ENCODE measurements around the gene DSG2.

DSG2 gene

GRCh38 chr18:31558567-31558966 is 60.6 kb downstream of the DSG2 start:
- no peaks in the 10 kb centered on the region for H4K20me1 ChIP-seq (ENCODE audit: insufficient read depth, low read length)
- no peaks in the 10 kb centered on the region for H3K9me2 ChIP-seq (ENCODE audit: low read depth, low read length)
- no peak overlapping the region for H3K4me3 ChIP-seq (ENCODE audit: low read depth, low read length, poor library complexity, severe bottlenecking)
- no peaks in the 10 kb centered on the region for H3K9me3 ChIP-seq (ENCODE audit: low read length)
- no peak overlapping the region for H3K27ac ChIP-seq (ENCODE audit: low read depth, low read length, poor library complexity, severe bottlenecking)
- H3K4me1 ChIP-seq (ENCODE audit: insufficient read depth, low read length, severe bottlenecking): no peaks in the 10 kb centered on the region
- no peaks in the 10 kb centered on the region for H3K36me3 ChIP-seq (ENCODE audit: insufficient read depth, low read length)
- H2AFZ ChIP-seq (ENCODE audit: low read length): no peak overlapping the region
- no peaks in the 10 kb centered on the region for H3K27me3 ChIP-seq (ENCODE audit: insufficient read depth, low read length)
- H3K9ac ChIP-seq (ENCODE audit: low read length): no peak overlapping the region
- no peak overlapping the region for H3K4me2 ChIP-seq (ENCODE audit: low read length)
- H3K79me2 ChIP-seq (ENCODE audit: insufficient read depth, low read length): no peaks in the 10 kb centered on the region
- TF ChIP-seq EZH2 (IDR thresholded peaks at IDR 0.05; ENCODE audit: borderline replicate concordance, low read length) (no peak), CTCF (IDR thresholded peaks at IDR 0.05; ENCODE audit: low read length) (no peak)
- no peaks in the 10 kb centered on the region for H3F3A ChIP-seq (ENCODE audit: insufficient read depth, low read length)

GRCh38 chr18:31562726-31563125 is 64.7 kb downstream of the DSG2 start:
- H3K9me3 ChIP-seq (ENCODE audit: low read length): no peaks in the 10 kb centered on the region
- no peak overlapping the region for H2AFZ ChIP-seq (ENCODE audit: low read length)
- H3K4me2 ChIP-seq (ENCODE audit: low read length): no peak overlapping the region
- H3K9ac ChIP-seq (ENCODE audit: low read length): no peak overlapping the region
- H3K27me3 ChIP-seq (ENCODE audit: insufficient read depth, low read length): no peaks in the 10 kb centered on the region
- H3K4me1 ChIP-seq (ENCODE audit: insufficient read depth, low read length, severe bottlenecking): no peaks in the 10 kb centered on the region
- no peaks in the 10 kb centered on the region for H3K9me2 ChIP-seq (ENCODE audit: low read depth, low read length)
- H3K36me3 ChIP-seq (ENCODE audit: insufficient read depth, low read length): no peaks in the 10 kb centered on the region
- no peaks in the 10 kb centered on the region for H4K20me1 ChIP-seq (ENCODE audit: insufficient read depth, low read length)
- H3K27ac ChIP-seq (ENCODE audit: low read depth, low read length, poor library complexity, severe bottlenecking): no peak overlapping the region
- no peak for TF ChIP-seq EZH2 (IDR thresholded peaks at IDR 0.05; ENCODE audit: borderline replicate concordance, low read length)
- TF ChIP-seq CTCF (IDR thresholded peaks at IDR 0.05; ENCODE audit: low read length): no peak
- H3K4me3 ChIP-seq (ENCODE audit: low read depth, low read length, poor library complexity, severe bottlenecking): no peak overlapping the region
- no peaks in the 10 kb centered on the region for H3K79me2 ChIP-seq (ENCODE audit: insufficient read depth, low read length)
- H3F3A ChIP-seq (ENCODE audit: insufficient read depth, low read length): no peaks in the 10 kb centered on the region

GRCh38 chr18:31563778-31564177 is 65.8 kb downstream of the DSG2 start:
- Histone ChIP-seq H3K9me3 (ENCODE audit: low read length) (no peaks in the 10 kb centered on the region), H3K9me2 (ENCODE audit: low read depth, low read length) (no peaks in the 10 kb centered on the region), H3K4me2 (ENCODE audit: low read length) (no peak overlapping the region), H4K20me1 (ENCODE audit: insufficient read depth, low read length) (no peaks in the 10 kb centered on the region), H3F3A (ENCODE audit: insufficient read depth, low read length) (no peaks in the 10 kb centered on the region), H3K4me3 (ENCODE audit: low read depth, low read length, poor library complexity, severe bottlenecking) (no peak overlapping the region), H3K36me3 (ENCODE audit: insufficient read depth, low read length) (no peaks in the 10 kb centered on the region), H3K9ac (ENCODE audit: low read length) (no peak overlapping the region), H3K27me3 (ENCODE audit: insufficient read depth, low read length) (no peaks in the 10 kb centered on the region), H3K79me2 (ENCODE audit: insufficient read depth, low read length) (no peaks in the 10 kb centered on the region), H2AFZ (ENCODE audit: low read length) (no peak overlapping the region), H3K4me1 (ENCODE audit: insufficient read depth, low read length, severe bottlenecking) (no peaks in the 10 kb centered on the region), H3K27ac (ENCODE audit: low read depth, low read length, poor library complexity, severe bottlenecking) (no peak overlapping the region)
- TF ChIP-seq CTCF (IDR thresholded peaks at IDR 0.05; ENCODE audit: low read length): 0 out of 2 replicates have a peak, but pooled peaks have one; percentile 12
- no peak for TF ChIP-seq EZH2 (IDR thresholded peaks at IDR 0.05; ENCODE audit: borderline replicate concordance, low read length)

All from OCI-LY1 (cell line).